ENCODE data around the gene DBI. TPM values are rescaled to one million over a fixed set of nuclear protein-coding genes. Genes with fewer than 3 reads are reported as not detected.

The DBI gene
- total RNA-seq = 284 TPM
- long read RNA-seq, transcript DBI-202 (4 exons, 637 nt) = major isoform, 184 of 198 reads
- long read RNA-seq, partial matches to known transcripts = 5 of 198 reads
- long read RNA-seq, other reads (novel, unspliced or antisense) = 6 of 198 reads

DNA sequence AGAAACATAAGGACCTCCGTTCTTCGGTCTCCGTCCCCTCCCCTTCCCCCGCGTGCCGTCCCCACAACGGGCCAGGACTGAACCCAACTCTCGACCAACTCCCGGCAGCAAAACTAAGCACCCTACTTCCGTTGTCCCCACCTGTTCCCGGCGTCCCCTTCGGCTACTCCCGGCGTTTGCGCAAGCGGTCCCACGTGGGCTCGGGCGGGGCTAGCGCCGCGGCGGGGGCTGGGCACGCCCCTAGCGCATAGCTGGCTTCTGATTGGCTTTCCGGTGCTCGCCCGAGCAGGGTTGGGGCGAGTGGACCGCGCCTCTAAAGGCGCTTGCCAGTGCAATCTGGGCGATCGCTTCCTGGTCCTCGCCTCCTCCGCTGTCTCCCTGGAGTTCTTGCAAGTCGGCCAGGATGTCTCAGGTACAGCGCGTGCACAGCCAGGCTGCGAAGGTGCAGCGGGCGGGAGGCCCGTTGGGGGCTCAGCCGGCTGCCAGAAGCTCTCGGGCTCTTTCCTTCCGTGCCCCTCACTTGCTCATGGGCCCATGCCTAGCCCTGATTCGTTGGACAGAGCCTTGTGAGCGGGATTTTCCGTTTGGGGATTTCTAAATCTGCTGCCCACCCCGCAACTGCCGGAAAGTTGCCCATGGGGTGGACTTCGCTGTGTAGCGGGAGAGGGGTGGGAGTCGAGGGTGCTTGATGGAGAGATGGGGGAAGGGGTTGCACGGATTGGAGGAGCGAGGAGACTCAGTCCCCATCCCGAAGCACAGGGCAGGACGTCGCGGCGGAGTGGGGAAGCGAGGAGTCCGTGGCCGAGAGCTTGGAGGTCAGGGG lies at the start of gene DBI, which contains the start of gene C2orf76:
Gene DBI (plus strand): TSS at position 329 of the 823 bp plus-strand sequence. CDS start 75 bp downstream, at position 404.
Gene C2orf76 (minus strand): TSS at position 186 of the 823 bp plus-strand sequence. CDS start 26,875 bp downstream, outside the sequence.
- intact Hi-C loops (cut with DNase I) = no loop called here
- ATAC-seq (ENCODE audit: poor library complexity) = peak; percentile 96
- DNase-seq = peak; percentile 96

DNA sequence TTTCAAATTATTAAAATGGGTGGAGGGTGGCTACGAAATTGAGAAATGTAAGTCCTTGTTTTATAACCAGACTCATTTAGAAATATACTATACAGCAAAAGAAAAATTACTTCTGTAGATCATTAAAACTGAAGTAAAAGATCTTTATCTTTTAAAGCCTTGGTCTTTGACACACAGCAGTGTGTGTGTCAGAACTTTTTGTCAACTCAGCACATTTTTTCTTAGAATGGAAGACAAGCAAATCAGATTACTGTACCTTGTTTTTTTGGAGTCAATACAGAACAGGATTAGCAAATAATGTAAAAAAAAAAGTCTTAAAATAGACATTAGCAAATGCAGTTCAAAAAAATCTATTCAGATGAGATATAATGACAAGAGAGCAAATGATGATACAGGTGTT lies 49.2 kb upstream of the DBI start:
- no peak for ATAC-seq (ENCODE audit: poor library complexity)
- intact Hi-C loops (cut with DNase I) = no loop called here
- no peak for DNase-seq

DNA sequence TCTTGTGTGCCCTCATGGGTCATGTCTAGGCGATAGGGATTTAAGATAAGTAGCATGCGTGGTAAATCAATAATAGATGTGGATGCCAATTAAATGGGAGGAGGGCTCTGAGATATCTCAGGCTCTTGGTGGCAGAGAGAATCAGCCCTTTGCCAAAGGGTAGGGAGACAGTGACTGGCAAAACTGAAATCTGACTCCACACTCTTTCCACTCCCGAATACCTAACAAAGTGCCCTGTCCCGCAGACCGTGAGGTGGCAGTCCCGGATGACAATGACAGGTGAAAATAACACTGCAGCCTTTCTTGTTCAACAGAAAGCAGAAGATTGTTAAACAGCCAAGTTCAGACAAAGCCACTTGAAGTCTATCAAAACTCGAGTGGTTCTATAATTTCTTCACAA lies 47.2 kb upstream of the DBI start:
- ATAC-seq (ENCODE audit: poor library complexity) (peak; percentile 83), DNase-seq (no peak)
- intact Hi-C loops (cut with DNase I) = no loop called here

DNA sequence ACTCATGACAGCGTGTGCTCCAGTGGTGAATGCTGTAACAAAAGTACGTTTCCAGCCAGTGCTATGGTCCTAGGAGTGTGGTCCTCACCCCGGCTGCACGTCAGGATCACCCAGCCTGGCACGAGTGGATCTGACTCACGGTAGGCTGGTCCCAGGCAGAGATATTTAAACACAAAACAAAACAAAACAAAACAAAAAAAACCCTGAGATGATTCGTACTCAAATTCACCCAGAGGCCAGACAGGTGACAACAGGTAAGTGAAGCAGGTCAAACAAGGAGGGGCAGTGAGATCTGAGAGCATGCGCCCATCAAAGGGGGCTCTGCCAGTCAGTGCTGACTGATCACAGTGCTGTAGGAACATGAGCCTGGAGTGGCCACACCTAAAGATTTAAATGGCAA lies 43.3 kb upstream of the DBI start:
- ATAC-seq (ENCODE audit: poor library complexity) (no peak), DNase-seq (no peak)
- intact Hi-C loops (cut with DNase I) = no loop called here

DNA sequence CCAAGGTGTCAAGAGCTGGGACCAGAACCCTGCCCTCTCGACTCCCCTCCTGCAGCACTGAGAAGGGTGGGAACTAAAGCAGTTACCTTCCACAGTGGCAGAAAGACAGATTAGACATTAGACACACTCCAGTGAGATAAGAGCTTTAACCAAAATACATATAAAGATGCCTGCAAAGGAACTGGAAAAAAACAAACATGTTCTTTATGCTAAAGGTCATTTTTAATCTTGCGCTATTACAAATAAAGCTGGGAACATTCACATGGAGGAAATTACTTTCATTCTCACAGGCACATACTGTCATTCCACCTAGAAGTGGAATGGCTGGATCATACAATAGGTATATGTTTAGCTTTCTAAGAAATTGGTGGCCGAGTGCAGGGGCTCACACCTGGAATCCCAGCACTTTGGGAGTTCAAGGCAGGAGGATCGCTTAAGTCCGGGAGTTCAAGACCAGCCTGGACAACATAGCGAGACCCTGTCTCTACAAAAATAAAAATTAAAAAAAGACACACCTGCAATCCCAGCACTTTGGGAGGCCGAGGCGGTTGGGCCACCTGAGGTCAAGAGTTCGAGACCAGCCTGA lies 42.0 kb upstream of the DBI start:
- no peak for DNase-seq
- intact Hi-C loops (cut with DNase I) = no loop called here
- no peak for ATAC-seq (ENCODE audit: poor library complexity)

DNA sequence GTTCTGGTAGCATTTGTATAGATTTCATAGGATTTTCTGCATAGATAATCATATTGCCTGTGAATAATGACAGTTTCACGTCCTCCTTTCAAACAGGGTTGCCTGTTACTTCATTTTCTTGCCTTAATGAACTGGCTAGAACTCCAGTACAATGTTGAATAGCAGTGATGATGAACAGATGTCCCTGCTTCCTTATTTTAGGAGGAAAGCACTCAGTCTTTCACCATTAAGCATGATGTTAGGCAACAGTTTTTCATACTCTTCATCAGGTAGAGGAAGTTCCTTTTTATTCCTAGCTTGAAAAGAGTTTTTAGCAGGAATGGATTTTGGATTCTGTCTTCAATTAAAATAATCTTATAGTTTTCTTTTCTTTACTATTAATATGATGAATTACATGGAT lies 39.8 kb upstream of the DBI start:
- intact Hi-C loops (cut with DNase I) = no loop called here
- ATAC-seq (ENCODE audit: poor library complexity) (no peak), DNase-seq (no peak)

DNA sequence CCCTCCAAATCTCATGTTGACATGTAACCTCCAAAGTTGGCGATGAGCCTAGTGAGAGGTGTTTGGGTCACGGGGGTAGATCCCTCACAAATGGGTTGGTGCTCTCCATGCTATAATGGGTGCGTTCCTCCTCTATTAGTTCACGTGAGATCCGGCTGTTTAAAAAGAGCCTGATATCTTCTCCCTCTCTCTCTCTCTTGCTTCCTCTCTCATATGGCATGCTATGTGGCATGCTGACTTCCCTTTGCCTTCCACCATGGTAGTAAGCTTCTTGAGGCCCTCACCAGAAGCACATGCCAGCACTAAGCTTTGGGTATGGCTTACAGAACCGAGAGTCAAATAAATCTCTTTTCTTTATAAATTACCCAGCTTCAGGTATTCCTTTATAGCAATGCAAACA lies 39.3 kb upstream of the DBI start:
- intact Hi-C loops (cut with DNase I) = no loop called here
- DNase-seq (no peak), ATAC-seq (ENCODE audit: poor library complexity) (no peak)

DNA sequence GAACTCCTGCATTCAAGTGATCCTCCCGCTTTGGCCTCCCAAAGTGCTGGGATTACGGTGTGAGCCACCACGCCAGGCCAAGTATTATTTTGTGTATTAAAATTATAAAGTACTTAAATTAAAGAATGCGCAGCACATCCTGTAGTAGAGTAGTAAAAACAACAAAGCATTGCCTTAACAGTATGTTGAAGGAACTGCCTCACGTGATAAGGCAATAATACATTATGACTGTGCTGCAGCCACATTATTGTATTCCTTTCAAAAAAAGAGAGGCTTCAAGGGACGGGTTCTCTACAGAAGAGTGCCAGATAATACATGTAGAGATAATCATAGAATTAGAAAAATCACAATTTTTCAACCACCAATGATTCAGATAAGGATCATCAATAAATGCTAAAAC lies 33.8 kb upstream of the DBI start:
- no peak for DNase-seq
- intact Hi-C loops (cut with DNase I) = no loop called here
- no peak for ATAC-seq (ENCODE audit: poor library complexity)

DNA sequence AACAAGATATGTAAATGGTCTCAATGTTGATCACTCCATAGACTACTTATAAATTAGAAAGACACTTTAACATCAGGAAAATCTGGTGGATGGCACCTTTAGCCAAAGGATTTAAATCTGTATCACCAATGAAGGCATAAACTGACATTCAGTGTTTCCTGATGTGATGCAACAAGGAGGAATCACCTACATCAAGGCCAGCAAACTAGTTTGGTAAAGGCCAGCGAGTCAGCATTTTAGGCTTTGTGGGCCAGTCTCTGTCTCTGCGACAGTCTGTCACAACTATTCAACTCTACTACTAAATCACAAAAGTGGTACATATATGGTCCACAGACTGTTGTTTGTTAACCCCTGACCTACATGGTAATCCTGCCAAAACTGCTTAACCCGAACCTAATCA lies 33.4 kb upstream of the DBI start:
- intact Hi-C loops (cut with DNase I) = no loop called here
- no peak for ATAC-seq (ENCODE audit: poor library complexity)
- no peak for DNase-seq

DNA sequence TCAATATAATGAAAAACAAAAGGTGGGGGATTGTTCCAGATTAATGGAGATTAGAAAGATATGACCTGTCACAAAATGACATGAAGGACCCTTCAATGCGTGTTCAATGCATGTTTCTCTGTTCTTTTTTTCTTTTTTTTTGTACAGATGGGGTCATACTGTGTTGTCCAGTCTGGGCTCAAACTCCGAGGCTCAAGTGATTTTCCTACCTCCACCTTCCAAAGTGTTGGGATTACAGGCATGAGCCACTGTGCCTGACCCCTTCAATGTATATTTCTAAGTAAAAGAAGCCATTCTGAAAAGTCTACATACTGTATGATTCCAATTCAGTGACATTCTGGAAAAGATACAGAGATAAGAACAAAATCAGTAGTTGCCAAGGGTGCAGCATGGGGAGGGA lies 32.9 kb upstream of the DBI start:
- no peak for DNase-seq
- no peak for ATAC-seq (ENCODE audit: poor library complexity)
- intact Hi-C loops (cut with DNase I) = no loop called here

DNA sequence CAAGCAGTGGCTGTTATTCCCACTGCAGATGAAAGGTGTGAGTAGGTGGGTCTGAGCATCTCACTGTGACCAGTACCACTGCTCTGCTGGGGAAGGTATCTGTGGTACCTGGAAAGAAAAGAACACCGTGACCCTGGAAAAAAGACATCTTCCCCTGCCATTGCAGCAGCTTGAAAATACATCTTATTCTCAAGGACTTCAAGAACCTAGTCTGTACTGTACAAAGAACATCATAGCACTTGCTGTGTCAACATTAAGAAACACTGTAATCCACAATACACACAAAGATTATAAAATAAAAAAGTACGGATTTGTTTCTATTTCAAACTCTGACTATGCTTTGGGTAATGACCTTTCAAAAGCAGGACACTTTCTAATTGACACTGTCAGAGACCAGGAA lies 29.0 kb upstream of the DBI start:
- ATAC-seq (ENCODE audit: poor library complexity) (no peak), DNase-seq (no peak)
- intact Hi-C loops (cut with DNase I) = no loop called here

DNA sequence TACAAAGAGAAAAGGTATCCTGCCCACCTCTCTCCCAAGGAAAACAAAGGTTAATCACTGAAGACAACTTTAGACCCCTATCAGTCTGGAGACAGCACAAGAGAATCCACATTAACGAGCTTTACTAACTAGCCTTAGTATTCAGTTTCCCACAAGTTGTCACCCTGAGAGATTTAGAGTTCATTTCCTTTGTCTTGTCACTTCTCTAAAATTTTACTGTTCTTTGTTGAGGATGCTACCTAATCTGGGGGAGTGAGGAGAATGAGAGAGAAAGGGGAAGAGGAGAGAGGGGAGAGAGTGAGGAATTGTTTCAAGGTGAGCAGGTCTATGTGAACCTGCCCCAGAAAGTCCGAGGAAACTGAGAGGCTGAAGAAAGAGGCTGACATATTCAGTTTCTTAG lies 28.5 kb upstream of the DBI start:
- no peak for ATAC-seq (ENCODE audit: poor library complexity)
- no peak for DNase-seq
- intact Hi-C loops (cut with DNase I) = no loop called here

DNA sequence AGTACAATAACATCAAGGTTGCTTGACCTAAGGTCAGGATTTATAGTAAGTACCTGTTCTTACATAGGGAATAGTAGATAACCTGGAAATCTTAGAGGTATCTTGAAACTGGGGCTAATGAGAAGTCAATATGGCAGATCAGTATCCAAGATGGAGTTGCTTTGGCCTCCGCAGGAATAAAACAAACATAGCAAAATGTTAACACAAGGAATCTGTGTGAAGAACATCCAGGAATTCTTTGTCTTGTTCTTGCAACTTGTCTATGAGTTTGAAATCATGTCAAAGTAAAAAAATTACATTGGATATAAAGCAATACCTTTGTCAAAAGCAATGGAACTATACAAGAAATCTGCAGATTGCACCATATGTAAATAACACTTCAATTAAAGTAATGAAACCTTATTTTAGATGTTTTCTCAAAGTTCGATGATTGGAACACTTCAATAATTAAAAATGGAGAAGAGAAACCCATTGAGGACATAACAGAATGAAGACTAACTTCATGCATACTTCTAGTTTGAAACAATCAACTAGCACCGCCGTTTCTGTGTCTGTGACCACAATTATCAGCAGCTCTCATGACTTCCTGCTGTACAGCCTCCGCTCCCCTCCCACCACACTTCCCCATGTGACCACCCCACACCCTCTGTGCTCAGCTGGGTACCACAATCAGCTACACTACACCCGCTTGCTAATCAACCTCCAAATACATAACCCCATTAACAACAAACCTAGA lies 27.8 kb upstream of the DBI start:
- ATAC-seq (ENCODE audit: poor library complexity) (peak; percentile 62), DNase-seq (no peak)

DNA sequence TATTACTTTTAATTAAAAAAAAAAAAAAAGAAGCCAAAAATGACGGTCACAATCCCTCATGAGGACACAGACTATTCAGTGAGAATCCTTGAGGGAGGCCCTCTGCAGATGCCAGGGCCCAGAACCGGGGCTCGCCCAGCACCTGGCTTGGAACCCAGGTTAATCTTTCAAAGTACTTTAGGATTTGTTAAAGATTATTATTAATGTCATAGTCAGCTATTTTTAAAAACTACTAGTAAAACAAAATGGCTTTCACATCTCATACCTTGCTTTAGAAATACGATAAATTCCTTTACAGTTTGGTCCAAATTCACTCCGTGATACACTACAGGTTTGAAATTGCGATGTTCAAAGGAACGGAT lies 27.2 kb upstream of the DBI start:
- ATAC-seq (ENCODE audit: poor library complexity) = no peak
- no peak for DNase-seq
- intact Hi-C loops (cut with DNase I) = no loop called here

More for the DNA sequence above, 27.8 kb upstream of the DBI start:
- intact Hi-C loops (cut with DNase I) = no loop called here

DNA sequence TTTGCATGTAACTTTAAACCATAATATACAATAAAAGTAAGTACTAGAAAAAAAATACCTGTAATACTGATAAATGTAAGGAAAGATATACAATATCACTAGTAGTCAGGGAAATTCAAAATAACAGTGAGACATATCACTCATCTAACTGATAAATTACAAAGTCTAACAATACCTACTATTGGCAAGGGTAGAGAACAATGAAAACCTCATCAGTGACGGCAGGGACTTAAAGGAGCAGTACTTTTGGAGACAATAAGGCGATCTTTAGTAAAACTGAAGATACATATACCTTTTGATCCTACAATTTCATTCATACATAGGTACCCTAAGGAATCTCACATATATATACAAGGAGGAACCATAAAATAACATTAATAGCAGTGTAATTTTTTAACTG lies 25.1 kb upstream of the DBI start:
- DNase-seq (no peak), ATAC-seq (ENCODE audit: poor library complexity) (no peak)
- intact Hi-C loops (cut with DNase I) = no loop called here

DNA sequence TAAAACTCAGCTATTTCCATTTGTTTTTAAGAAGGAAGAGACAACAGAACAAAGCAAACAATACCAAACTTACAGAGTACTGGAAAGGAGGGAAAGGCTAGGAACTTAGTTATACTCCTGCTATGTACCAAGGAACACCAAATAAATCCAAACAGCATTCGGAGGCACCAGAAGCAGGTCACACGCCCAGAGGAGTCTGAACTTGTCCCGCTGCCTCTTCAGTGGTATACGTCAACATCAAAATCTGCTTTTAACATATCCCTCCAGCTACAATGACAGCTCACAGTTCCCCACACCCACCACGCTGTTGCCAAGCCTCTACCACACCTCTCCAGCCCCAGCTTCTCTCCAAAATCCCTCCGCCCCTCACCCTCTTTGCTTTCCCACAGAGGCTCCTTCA lies 17.5 kb upstream of the DBI start:
- no peak for DNase-seq
- peak; percentile 25 for ATAC-seq (ENCODE audit: poor library complexity)
- intact Hi-C loops (cut with DNase I) = no loop called here

DNA sequence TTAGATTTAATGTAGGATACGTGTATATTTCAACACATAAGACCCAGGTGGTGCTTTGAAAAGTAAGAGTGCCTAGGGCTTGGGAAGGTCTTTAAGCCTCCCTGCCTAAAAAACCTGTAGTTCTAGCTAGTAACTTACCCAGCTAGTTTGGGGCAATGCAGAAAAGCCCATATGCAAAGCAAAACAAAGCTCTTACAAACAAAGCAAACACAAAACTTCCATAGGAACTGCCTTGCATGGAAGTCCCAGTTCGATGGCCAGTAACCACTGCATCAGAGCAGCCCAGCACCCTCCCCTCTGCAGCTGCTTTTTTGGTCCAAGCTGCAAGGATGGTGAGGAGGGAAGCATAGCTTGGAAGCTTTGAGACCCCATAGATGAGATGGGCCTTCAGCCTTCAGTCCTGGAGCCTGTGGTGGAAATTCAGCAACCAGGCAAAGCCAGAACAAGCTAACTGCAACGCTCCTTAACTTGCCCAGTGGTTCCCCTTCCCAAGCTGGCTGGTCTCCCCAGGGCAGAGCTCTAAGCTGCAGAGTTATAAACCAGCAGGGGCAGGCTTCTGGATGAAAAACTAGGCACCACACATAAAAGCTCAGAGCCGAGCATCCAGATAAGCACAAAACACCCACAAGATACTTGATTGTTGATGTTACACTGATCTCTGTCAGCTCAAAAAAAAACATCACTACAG lies 16.3 kb upstream of the DBI start:
- intact Hi-C loops (cut with DNase I) = no loop called here
- ATAC-seq (ENCODE audit: poor library complexity) (no peak), DNase-seq (no peak)

DNA sequence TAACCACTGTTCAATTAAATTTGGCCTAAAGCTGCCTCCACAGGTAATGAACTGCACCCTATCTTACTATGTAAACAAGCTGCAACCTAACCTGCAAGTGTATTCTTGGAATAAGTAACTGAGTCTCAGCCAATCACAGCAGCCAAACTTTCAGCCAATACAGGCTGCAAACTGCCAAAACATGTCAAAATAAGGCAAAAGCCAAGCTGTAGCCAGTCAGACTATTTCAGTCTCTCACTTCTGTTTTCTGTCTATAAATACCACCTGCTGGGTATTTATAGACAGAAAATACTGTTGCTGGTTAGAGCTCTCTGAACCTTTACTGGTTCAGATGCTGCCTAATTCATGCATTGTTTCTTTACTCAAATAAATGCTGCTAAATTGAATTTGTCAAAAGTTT lies 14.4 kb upstream of the DBI start:
- intact Hi-C loops (cut with DNase I) = no loop called here
- DNase-seq = no peak
- ATAC-seq (ENCODE audit: poor library complexity) = peak; percentile 85

DNA sequence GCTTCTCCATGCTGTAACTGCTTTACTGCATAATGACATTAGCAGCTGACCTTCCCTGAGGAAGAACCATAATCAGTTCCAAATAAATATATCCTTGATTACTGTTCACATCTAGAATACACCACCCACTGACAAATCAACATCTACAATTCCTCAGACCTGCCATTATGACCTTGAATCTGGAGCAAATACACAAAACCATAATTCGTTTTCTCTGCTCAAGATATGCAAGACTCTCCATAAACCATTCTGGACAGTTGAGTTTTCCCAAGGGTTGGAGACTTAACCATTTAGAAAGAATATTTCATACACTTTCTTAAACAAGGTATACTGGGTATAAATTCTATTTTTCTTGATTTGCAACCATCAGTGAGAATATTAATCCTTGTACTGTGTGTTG lies 11.9 kb upstream of the DBI start:
- DNase-seq (no peak), ATAC-seq (ENCODE audit: poor library complexity) (no peak)
- intact Hi-C loops (cut with DNase I) = no loop called here

All from Right ventricle myocardium superior (tissue), 1 donor.